Prostate gland (tissue), 2 donors: ENCODE results near the gene MLLT11.

Experiments
- CTCF ChIP-seq, 4 experiments: fragments of 200-600 bp in 2 of 4; fragments of 450-650 bp in 2 of 4; sonication (generic) in 2 of 4; IDR thresholded peaks; 1 replicate in 3 of 4; 2 replicates in 1 of 4; pipeline ENCODE4 v1.5.1; 2016 to 2019; ENCODE audit warnings: antibody characterized with exemption in 4 of 4, mild to moderate bottlenecking in 2 of 4, moderate library complexity in 2 of 4
- POLR2A ChIP-seq: fragments of 450-650 bp; IDR thresholded peaks from one replicate; pipeline ENCODE4 v1.6.1; 2016; ENCODE audit warnings: antibody characterized with exemption, mild to moderate bottlenecking

GRCh38 chr1:151056149-151056548, 4.0 kb upstream of the MLLT11 start:
- TF ChIP-seq CTCF (IDR thresholded peaks at IDR 0.05) = no peak
- TF ChIP-seq POLR2A = no peak
